HG03066 (cell line): ENCODE measurements around the gene SMARCA2.

Source experiments
- ATAC-seq: cut with Tn5 transposase; IDR thresholded peaks from one replicate; pipeline ENCODE4 v1.9.1; 2021; ENCODE audit warnings: low read depth; ENCODE audit not compliant: unreplicated experiment

Gene SMARCA2

DNA sequence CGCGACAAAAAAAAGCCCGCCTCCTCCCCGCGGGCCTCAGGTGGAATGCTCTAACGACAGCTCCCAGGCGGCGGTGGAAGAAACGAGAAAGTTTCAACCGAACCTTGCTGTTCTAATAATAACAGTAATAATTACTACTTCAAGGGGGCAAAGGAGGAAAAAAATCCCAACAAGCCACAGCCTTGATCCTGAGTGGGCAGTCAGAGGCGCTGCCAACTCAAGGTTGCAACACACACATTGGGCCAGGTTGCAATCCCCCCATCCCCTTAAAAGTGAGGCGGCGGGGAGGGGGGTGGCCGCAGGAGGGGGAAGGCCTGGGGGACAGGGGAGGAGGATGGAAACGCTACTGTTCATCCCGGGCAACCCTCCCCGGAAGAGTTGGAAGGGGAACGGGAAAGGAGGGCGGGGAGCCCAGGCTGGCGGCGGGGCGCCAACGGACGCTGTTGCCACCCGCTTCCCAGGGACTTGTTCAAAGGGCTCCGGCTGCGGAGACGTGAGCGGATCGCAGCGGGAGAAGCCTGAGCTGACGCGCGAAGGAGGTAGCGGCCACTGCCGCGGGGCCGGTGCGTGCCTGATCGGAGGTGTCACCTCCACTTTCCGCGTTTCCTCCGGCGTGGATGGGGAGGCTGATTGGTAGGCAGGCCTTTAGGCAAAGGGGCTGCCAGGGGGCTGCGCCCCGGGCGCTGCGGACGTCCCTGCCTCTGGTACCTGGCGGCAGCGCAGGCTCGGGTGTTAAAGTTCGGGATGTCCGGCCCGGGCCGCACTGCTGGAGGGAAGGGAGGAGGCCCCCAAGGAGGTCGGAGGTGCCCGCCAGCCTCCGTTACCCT, 647 bp downstream of the SMARCA2 start:
- no peak for ATAC-seq

DNA sequence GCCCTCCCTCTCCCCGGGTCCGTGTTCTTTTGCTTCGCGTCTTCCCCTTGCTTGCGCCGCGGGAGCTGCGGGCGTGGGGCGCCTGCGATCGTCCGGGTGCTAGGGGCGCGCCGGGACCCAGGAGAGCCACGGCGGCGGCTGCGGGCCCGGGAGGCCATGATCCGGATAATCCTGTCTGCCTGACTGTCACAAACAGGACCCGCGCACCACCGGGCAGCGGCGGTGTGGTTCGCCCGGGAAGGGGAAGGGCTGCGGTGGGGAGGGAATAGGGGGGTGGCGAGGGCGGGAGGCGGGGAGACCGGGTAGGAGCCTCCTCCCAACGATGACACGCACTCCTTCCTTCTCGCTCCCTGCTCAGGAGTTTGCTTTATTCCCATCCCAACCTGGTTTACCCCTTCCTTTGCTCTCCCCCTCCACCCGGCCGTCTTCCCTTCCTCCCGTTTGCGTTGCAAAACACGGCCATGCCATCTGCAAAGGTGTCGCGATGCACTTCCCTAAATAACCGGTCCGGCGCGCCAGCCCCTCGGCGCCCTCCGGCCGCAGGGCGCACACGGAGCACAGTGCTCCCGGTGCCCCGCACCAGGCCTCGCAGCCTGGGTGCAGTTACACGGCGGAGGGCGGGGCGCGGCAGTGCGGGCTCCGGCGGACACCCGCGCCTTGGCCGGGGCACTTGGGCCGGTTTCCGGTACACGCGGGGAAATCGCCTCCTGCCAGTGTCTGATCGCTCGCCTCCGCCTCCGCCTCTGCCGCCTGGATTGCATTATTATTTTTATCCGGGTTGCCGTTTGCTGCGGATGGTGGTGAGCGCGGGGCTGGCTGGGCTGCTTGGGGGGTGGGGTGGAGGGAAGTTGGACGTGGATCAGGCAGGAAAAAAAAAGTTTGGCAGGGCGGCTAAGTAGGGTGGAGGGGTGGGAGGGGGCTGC, 1.5 kb downstream of the SMARCA2 start:
- no peak for ATAC-seq

DNA sequence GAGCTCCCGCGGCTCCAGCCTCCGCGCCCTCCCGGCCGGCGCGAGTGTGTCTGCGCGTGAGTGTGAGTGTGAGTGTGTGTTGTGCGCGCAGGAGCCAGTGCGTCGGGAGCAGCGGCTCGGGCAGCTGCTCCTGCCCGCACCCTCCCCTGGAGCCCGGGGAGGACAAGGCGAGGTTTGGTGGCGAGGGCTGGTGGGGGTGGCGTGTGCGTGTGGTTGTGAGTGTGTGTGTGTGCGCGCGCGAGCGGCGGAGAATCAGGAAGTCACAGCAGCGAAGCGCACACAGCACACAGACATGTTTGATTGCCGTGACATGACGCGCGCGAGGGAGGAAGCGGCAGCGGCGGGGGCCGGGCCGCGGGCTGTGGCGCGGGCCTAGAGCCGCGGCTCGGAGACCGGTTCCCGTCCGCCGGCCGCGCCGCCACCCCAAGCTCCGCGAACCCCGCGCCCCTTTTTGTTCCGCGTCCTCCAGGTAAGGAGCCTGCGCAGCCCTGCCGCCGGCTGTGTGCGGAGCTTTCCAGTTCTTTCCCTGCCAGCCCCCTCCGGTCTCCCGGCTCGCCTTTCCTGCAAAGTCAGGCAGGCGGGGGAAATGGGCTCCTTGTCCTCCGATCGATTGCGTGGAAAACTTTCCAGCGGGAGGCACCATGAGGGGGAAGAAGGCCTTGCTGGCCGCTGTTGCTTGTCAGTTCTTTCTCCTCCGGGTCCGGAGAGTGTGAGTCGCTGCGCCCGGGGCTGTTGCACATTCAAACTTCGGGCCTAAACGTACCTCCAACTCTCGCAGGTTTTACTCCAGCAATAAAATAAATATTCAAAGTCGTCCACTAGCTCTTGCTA, 2.4 kb downstream of the SMARCA2 start:
- ATAC-seq: peak; percentile 18

DNA sequence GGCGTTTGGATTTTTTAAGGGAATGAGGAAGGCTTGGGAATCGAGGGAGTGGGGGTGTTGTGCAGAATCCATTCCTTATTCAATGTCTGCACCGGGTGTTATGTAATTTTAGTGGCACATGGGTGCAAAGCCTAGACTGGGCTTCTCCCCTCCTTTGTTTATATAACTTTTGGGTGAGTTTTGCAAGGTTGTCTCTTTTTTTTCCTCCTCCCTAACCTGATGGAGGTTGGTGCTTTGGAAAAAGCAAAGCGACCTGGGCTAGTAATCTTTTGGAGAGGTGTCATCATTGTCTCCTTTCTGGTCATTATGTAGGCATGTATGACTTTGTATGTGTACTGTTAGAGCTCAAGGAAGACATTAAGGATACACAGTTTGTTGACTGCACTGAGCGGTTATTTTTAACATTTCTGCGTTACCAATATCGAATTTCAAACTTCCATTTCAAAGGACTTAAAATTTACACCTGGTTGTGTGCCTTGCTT, 3.1 kb downstream of the SMARCA2 start:
- no peak for ATAC-seq

DNA sequence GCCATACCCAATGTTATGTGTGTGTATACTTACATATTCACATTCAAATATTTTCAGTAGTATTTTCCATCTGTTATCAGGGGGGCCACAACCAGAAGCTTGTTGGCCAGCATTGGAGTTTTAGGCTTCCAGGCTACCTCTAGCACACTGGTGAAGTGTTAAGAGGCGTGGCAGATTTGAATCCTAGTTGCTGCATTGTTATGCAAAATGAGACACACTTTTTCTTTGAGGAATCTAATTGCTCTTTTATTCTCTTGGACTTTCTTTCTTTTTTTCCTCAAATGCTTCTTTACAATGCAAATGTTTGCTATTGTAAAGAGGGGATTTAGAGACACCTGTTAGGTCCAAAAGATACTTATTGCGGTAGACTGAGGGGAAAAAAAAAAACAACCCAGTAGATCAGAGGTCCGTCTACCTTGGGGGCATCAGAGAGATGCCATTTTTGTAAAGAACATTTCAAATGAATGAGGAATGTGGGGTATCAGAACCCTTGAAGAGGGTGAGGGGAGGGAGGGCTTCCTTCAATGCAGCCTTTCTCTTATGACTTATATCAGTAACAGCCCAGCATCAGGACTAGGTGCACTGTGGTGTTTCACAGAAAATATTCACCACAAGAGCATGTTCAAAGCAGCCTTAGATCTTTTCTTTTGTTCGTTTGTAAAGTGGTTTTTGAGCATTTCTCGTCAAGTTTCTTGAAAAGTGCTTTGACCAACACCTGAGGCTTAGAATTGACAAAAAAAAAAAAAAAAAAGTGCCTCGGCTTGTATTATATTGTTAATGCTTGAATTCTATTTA, 3.8 kb downstream of the SMARCA2 start:
- ATAC-seq: no peak

DNA sequence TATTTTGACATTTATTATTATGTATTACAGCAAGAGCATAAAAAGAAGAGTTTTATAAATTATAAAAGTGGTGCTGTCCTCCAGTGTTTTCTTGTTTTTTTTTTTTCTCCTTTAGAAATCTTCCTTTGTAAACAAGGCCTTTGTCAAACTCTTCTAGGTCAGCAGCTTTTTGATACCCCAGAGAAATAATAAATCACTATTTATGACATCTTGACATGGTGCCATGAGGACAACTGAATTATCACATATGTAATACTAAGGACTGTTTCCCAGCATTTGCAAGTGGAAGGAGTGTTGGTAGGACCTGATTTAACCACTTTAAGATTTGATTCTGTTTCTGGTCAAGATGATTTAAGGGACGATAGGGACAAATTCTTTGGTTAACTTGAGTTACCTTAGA, 4.6 kb downstream of the SMARCA2 start:
- ATAC-seq: no peak

DNA sequence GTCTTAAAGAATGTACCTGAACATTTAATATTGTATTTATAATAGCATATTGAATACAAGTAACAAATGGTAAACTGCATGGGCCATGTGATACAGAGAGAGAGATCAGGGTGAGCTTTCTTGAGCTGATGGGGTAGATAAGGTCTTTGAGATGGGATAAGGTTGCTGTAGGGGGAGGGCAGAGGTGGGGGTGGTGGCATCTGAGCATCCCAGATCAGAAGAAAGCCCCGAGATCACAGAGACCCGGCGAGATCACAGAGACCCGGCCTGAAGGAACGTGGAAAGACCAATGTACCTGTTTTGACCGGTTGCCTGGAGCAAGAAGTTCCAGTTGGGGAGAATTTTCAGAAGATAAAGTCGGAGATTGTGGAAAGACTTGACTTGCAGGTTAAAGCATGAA, 6.6 kb downstream of the SMARCA2 start:
- no peak for ATAC-seq

DNA sequence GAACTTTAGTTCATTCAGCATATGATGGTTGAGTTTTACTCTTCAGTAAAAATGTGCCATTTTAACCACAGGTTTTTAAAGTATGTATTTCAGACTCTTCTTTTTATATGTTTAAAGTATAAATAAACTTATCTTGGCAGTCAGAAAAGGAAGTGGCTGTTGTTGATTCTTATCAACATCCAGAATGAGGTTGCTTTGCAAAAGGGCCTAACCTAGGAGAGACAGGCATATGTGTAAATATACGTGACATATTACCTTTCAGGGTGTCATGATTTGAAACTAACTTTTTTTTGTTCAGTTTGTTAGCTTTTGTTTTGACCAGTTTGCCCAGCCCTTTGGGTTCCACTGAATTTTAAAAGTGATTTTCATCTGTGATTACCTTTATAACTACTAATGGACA, 7.4 kb downstream of the SMARCA2 start:
- no peak for ATAC-seq

DNA sequence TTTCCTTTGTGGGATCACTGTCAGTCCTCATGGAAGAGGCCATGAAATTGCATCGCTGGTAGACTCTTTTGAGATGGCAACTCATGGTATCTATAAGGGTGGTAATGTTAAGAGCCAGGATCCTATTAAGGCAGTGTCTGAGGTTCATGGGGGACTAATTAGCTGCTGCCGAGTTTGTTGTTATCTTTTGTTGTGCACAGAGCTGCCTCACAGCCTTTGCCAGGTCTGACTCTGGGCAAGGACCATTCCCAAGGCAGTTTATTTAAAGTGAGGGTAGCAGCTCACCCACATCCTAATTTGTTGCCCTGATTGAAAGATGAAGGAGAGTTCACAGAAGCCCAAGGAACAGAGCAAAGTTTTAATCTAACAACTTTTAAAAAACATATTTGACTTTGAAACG, 7.9 kb downstream of the SMARCA2 start:
- no peak for ATAC-seq

DNA sequence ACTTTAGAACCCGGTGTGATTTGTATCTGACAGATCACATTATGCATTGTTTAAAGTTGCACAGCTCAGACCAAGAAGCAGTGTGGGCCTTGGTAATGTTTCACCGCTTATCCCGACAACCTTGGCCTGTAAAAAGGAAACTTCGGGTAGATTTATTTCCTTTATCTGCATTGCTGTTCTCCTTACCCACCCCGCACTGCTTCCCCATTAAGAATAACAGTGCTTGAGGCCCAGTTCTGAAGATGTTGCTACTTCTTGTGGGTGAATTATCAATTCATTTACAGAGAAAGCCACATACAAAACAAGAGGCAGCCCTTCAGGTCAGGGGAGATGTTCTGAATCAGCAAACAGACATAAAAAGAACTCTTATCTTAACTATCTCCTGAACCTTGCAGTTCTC, 8.4 kb downstream of the SMARCA2 start:
- no peak for ATAC-seq

DNA sequence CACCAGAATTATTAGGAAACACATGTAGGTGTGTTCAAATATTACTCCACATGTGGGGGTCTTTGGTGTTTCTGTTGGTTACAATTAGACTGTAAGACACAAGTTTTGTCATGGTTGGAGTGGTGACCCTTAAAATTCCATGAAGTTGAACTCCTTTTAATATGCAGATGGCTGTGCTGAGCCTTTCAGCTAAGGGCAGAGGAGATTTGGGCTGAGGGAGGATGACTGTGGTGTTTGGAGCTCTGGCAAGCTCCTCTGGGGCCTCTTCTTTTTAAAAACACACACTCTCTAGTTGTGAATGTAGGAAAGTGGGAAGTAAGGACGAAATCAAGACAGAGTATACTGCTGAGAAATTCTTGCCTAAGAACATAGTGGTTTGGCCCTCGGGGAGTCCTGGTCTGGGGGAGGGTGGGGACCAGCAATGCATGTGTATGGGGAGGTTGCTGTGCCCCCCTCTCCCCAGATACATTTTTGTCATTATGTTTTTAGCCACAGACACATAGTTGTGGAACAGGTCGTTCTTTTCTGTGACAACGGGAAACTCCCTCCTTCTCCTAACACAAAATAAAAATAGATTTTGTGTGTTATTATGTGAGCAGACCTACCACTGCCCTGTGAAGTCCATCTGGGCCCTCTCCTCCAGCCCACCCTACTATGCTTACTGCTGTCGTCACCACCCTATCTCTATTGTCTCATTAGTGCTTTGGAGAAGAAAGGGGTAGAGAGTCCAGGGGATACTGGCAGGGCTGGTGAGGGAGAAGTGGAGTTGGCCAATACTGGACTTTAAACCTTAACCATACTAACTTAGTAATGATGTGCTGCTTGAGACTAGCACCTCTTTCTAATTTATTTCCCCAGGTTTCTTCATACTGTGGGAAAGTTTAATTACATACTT, 10.0 kb downstream of the SMARCA2 start:
- no peak for ATAC-seq

DNA sequence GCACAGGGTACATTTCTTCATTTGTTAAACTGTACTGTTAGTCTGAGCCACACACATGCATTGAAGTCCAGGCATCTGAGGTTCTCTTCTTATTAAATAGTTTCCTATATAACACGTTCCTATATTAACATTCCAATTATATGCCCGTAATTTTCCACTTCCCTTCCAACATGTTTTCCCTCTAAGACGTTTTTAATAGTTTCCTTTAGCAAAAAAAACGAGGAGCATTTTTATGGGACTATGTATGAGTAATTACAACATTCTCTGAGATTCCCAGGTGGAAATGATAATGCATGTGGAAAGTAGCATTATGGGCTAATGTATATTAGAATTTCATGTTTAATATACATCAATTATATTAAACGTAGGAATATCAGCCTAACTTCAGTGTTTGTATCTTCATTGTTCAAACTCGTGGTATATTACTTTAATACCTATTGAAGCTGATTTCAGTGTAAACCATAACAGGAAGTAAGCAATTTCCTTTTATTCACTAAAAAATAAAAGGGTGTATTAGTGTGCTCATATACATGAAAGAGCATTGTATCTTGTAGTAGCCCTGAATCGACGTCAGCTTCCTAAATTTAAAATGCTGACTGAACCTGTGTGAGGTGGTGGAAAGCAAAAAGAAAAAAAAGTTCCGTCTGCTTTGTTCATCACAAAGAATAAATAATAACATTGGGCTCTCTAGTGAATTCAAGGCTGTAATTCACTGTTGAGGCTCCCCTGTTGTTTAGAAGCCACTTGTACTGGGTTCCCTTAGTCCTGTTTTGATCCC, 11.3 kb downstream of the SMARCA2 start:
- no peak for ATAC-seq

DNA sequence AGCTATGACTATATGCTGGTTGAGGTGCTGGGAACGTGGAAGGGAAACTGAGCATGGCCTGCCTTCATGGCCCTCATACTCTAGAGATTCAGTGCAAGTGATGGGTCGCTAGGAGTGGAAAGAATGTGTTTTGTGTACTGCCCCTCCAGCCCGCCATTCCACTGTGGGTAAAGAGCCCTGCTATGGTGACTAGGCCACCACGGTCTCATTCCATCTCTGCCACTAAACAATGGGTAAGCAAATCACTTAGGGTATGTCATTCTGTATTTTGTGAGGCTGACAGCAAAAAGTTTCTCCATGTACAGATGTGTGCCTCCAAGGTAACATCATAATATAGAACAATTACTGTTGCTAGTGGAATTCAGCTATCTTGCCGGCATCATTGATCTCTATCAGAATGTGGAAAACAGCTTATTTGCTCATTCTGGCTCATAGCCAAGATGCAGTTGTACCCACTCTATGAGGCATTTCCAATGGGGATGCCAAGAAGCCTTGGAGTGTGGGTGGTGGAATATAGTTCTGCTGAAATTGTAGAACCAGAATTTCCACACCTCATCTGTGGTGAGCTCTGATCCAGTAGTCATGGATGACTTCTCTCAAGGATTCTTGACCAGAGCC, 12.5 kb downstream of the SMARCA2 start:
- no peak for ATAC-seq

DNA sequence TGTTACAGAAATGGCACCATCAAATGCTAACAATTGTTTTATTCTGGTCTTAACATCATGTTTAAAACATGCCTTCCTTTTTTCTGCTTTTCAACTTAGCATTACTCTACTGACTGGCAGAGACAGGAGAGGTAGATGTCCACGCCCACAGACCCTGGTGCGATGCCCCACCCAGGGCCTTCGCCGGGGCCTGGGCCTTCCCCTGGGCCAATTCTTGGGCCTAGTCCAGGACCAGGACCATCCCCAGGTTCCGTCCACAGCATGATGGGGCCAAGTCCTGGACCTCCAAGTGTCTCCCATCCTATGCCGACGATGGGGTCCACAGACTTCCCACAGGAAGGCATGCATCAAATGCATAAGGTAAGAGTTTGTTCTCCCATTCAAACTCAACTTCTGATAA, 13.7 kb downstream of the SMARCA2 start:
- ATAC-seq: no peak

DNA sequence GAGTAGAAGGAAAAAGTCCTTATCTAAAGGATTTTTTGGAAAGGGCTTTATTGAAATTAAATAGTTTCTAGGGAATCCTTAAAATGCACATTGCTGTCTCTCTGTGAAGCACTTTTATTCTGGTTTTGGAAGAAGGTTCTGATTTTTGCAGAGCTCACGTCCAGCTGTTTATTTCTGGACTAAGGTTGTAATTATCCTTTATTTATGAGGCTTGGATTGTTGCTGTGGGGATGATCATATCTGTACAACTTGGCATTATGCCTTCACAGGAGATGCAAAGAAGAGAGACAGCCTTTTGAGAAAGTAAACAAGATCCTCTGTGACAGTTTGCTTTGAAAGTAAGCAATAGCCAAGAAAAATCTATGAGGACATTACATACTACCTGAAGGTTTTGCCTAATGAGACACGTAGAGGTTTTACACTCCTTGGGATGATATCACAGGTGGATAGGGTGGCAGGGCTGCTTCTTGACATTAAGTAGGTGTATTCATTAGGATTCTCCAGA, 14.6 kb downstream of the SMARCA2 start:
- no peak for ATAC-seq

DNA sequence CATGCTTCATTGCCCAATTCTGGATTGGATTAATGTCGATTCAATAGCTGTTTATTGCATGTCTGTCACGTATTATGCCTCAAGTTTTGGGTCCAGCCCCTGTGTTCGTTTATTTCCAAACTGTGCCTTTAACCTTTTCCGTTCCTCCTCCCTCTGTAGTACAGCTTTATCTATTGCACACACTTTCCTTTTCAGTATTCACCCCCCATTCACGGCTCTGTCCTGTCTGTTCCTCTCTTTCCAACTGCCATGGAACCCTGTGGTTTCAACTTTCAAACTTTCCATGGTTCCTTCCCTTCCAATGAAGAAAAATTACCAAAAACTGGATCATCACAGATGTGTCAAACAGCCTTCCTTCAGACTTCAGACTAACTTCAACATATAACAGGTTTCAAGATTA, 17.1 kb downstream of the SMARCA2 start:
- ATAC-seq: no peak

DNA sequence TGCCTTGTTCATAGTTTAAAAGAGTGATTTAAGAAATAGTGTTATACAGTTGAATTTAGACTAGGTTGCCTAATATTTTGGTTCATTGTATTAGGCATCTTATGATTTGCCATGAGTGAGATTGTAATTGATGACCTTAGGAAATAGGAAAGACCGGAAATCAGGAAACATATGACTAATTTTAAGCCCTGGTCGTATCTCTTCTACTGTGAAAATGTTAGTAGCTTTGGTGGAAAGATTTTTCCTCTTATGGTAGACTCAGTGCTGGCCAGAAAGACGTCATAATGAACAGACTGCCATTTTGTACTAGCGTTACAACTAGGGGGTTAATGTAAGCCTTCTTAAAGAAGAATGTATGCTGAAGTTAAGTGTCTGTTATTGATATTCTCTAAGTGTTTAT, 21.7 kb downstream of the SMARCA2 start:
- no peak for ATAC-seq
